GM18951 (cell line): ENCODE results near the gene ADAM20.
"Not testable (repeated sequence)": the region's sequence is repeated elsewhere in the genome, so short reads cannot be mapped to it uniquely, and the experiment has no call there.

Experiments
- POLR2A ChIP-seq: IDR thresholded peaks from 4 replicates; pipeline ENCODE4 v1.6.1; 2011; ENCODE audit warnings: mild to moderate bottlenecking; ENCODE audit not compliant: insufficient read length, insufficient read depth; ENCODE audit errors: extremely low read depth
- in situ Hi-C: fragments of 300-500 bp; cut with MboI; formaldehyde crosslinking; loops from one replicate; pipeline ENCODE4 v1.12.0; 2022; ENCODE audit warnings: low sequenced_read_pairs, mixed read lengths, inconsistent platforms; ENCODE audit not compliant: unreplicated experiment

ADAM20 gene

GRCh38 chr14:70514168-70515069 is 20.4 kb downstream of the ADAM20 start:
- no peak for TF ChIP-seq POLR2A
- in situ Hi-C loops, result no loop called here

GRCh38 chr14:70498191-70498590 is 36.6 kb downstream of the ADAM20 start:
- no peak for TF ChIP-seq POLR2A
- in situ Hi-C loops, result no loop called here

- no peak for TF ChIP-seq POLR2A
- in situ Hi-C loops, result no loop called here
Observed at GRCh38 chr14:70489579-70490200, 45.1 kb downstream of the ADAM20 start.

GRCh38 chr14:70477356-70478105 is 57.3 kb downstream of the ADAM20 start:
- in situ Hi-C loops, result not testable (repeated sequence)

GRCh38 chr14:70475459-70475858 is 59.3 kb downstream of the ADAM20 start:
- in situ Hi-C loops, result not testable (repeated sequence)

GRCh38 chr14:70473825-70474224 is 61.0 kb downstream of the ADAM20 start:
- in situ Hi-C loops, result no loop called here
- TF ChIP-seq POLR2A, result no peak
